ENCODE data around the gene KASH5. TPM values are rescaled to one million over a fixed set of nuclear protein-coding genes. Genes with fewer than 3 reads are reported as not detected.

The KASH5 gene
- total RNA-seq, 1 experiment from 2014 or later: 1.00 TPM

DNA sequence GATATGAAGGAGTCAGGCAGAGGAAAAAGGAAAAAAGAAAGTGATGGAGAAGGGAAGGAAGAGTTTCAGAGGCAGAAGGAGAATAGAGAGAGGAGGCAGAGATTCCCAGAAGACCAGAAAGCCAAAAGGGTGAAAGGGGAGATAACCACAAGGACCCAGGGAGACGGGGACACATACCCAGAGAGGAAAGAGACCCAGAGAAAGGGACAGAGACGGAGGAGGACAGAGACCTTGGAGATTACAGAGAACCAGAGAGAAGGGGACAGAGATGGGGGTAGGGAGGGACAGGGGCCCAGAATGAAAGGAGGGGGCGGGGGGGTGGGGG lies 33.8 kb downstream of the KASH5 start:
- H3K4me1 ChIP-seq: peaks cover 29% of the 10 kb centered on the region
- Mint-ChIP-seq H3K36me3 (ENCODE audit: insufficient read depth, unreplicated experiment) (peaks cover 6% of the 10 kb centered on the region), H3K27ac (ENCODE audit: unreplicated experiment) (no peak overlapping the region), H3K27me3 (ENCODE audit: insufficient read depth, unreplicated experiment) (peaks cover 61% of the 10 kb centered on the region), H3K9me3 (ENCODE audit: unreplicated experiment) (no peaks in the 10 kb centered on the region), H3K4me3 (ENCODE audit: unreplicated experiment) (peak overlapping the region; percentile 39), H3K4me1 (ENCODE audit: low read depth, unreplicated experiment) (peaks cover 31% of the 10 kb centered on the region)
- H3K4me3 ChIP-seq (ENCODE audit: low read depth, low read length): no peak overlapping the region
- ChIA-PET CTCF (interaction anchor here (0.6 kb wide), 1 partner anchor 36 kb away, joined by 5 read pairs; no protein-coding TSS in a partner anchor), POLR2A (no interaction called here)
- no TSS peak for BruUV-seq (replicated peaks)
- no peak for DNase-seq
- H3K9me3 ChIP-seq: no peaks in the 10 kb centered on the region
- TF ChIP-seq, protein P1, sequence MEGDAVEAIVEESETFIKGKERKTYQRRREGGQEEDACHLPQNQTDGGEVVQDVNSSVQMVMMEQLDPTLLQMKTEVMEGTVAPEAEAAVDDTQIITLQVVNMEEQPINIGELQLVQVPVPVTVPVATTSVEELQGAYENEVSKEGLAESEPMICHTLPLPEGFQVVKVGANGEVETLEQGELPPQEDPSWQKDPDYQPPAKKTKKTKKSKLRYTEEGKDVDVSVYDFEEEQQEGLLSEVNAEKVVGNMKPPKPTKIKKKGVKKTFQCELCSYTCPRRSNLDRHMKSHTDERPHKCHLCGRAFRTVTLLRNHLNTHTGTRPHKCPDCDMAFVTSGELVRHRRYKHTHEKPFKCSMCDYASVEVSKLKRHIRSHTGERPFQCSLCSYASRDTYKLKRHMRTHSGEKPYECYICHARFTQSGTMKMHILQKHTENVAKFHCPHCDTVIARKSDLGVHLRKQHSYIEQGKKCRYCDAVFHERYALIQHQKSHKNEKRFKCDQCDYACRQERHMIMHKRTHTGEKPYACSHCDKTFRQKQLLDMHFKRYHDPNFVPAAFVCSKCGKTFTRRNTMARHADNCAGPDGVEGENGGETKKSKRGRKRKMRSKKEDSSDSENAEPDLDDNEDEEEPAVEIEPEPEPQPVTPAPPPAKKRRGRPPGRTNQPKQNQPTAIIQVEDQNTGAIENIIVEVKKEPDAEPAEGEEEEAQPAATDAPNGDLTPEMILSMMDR (IDR thresholded peaks at IDR 0.05; ENCODE audit: insufficient read depth in 1 of 2, low read depth in 1 of 2, low read length in 1 of 2, severe bottlenecking in 1 of 2, unreplicated experiment in 1 of 2): no peak
- no peaks in the 10 kb centered on the region for H3K36me3 ChIP-seq (ENCODE audit: control insufficient read depth, insufficient read depth, low read length)
- H3K27me3 ChIP-seq (replicated peaks; ENCODE audit: control insufficient read depth, insufficient read depth, low read length): peaks cover 2% of the 10 kb centered on the region; the same call in 1 of the 2 replicates
- intact Hi-C loops (cut with micrococcal nuclease; ENCODE audit: unreplicated experiment): no loop called here

DNA sequence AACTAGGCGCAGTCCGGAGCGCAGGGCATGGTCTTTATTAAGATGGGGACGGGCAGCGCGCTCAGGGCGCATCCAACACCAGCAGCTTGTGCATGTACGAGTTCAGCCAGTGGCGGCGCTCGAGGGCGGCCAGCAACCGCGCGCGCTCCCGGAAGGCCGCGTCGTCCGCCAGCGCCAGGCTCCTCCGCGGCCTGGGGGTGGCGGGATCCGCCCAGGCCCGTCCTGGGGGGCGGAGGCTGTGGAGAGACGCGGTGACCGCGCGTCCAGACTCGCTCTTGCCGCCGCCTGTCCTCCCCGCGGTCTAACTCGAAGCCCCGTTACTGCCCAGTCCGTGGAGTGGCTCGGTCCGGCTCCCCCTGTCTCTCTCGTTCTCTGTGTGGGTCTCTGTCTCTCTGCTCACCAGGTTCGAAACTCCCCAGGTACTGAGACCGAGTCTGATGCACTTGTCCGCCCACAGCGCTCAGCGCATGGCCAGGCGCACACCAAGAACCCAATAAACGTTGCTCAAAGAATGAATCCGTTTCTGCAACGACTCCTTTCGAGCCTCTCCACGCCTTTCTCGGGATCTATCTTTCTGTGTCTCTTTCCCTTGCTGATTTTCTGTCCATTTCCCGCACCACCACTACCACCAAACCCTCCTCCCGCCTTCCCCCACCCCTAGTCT lies 34.5 kb downstream of the KASH5 start:
- no peak overlapping the region for H3K4me3 ChIP-seq (ENCODE audit: low read depth, low read length)
- intact Hi-C loops (cut with micrococcal nuclease; ENCODE audit: unreplicated experiment): no loop called here
- H3K9me3 ChIP-seq: no peaks in the 10 kb centered on the region
- no TSS peak for BruUV-seq (replicated peaks)
- ChIA-PET CTCF (interaction anchor here (0.6 kb wide), 1 partner anchor 36 kb away, joined by 5 read pairs; no protein-coding TSS in a partner anchor), POLR2A (no interaction called here)
- Mint-ChIP-seq H3K27ac (ENCODE audit: unreplicated experiment) (no peak overlapping the region), H3K4me3 (ENCODE audit: unreplicated experiment) (peak overlapping the region; percentile 60), H3K36me3 (ENCODE audit: insufficient read depth, unreplicated experiment) (peaks cover 6% of the 10 kb centered on the region), H3K9me3 (ENCODE audit: unreplicated experiment) (no peaks in the 10 kb centered on the region), H3K4me1 (ENCODE audit: low read depth, unreplicated experiment) (peaks cover 34% of the 10 kb centered on the region), H3K27me3 (ENCODE audit: insufficient read depth, unreplicated experiment) (peaks cover 63% of the 10 kb centered on the region)
- peaks cover 29% of the 10 kb centered on the region for H3K4me1 ChIP-seq
- H3K27me3 ChIP-seq (replicated peaks; ENCODE audit: control insufficient read depth, insufficient read depth, low read length): peaks cover 2% of the 10 kb centered on the region; the same call in 1 of the 2 replicates
- TF ChIP-seq, protein P1 (IDR thresholded peaks at IDR 0.05; ENCODE audit: insufficient read depth in 1 of 2, low read depth in 1 of 2, low read length in 1 of 2, severe bottlenecking in 1 of 2, unreplicated experiment in 1 of 2): peak; percentile 29 to 51
- DNase-seq: peak in 1 of 2 experiments; percentile 58
- H3K36me3 ChIP-seq (ENCODE audit: control insufficient read depth, insufficient read depth, low read length): no peaks in the 10 kb centered on the region

- no peaks in the 10 kb centered on the region for H3K36me3 ChIP-seq (ENCODE audit: control insufficient read depth, insufficient read depth, low read length)
- TF ChIP-seq, protein P1 (IDR thresholded peaks at IDR 0.05; ENCODE audit: insufficient read depth in 1 of 2, low read depth in 1 of 2, low read length in 1 of 2, severe bottlenecking in 1 of 2, unreplicated experiment in 1 of 2): no peak
- no TSS peak for BruUV-seq (replicated peaks)
- peaks cover 57% of the 10 kb centered on the region for H3K27me3 Mint-ChIP-seq (ENCODE audit: insufficient read depth, unreplicated experiment)
- H3K36me3 Mint-ChIP-seq (ENCODE audit: insufficient read depth, unreplicated experiment): peaks cover 6% of the 10 kb centered on the region
- H3K4me1 Mint-ChIP-seq (ENCODE audit: low read depth, unreplicated experiment): peaks cover 34% of the 10 kb centered on the region
- ChIA-PET POLR2A (no interaction called here), CTCF (interaction anchor here (0.7 kb wide), 1 partner anchor 1151 kb away, joined by 3 read pairs; no protein-coding TSS in a partner anchor)
- H3K4me3 Mint-ChIP-seq (ENCODE audit: unreplicated experiment): peak within 1 kb of the TSS; percentile 60
- peaks cover 2% of the 10 kb centered on the region; the same call in 1 of the 2 replicates for H3K27me3 ChIP-seq (replicated peaks; ENCODE audit: control insufficient read depth, insufficient read depth, low read length)
- intact Hi-C loops (cut with micrococcal nuclease; ENCODE audit: unreplicated experiment): no loop called here
- H3K4me3 ChIP-seq (ENCODE audit: low read depth, low read length): no peak within 1 kb of the TSS
- H3K9me3 Mint-ChIP-seq (ENCODE audit: unreplicated experiment): no peaks in the 10 kb centered on the region
- peaks cover 35% of the 10 kb centered on the region for H3K4me1 ChIP-seq
- DNase-seq: no peak
- H3K9me3 ChIP-seq: no peaks in the 10 kb centered on the region
- H3K27ac Mint-ChIP-seq (ENCODE audit: unreplicated experiment): no peak within 1 kb of the TSS
Observed at GRCh38 chr19:49423071-49423984, 35.3 kb downstream of the KASH5 start, which contains the start of gene PTH2. TSS of gene PTH2 (minus strand) at chr19:49423441. CDS start at chr19:49423339, 102 bp downstream.
